Glomerular endothelial cell (primary cell): ENCODE measurements around the gene CHMP3. TPM values are rescaled to one million over a fixed set of nuclear protein-coding genes. Genes with fewer than 3 reads are reported as not detected.

Source experiments
- DNase-seq: peaks from one replicate; pipeline ENCODE4 v3.0.0-alpha.2; 2011; ENCODE audit warnings: low read depth, low spot score; ENCODE audit errors: extremely low read depth
- total RNA-seq: library from RNA; depleted of rRNA; stranded (reverse); fragments of >200 nt; gene quantifications from 2 replicates; pipeline ENCODE4 v1.2.3, GENCODE V29; 2015

Gene CHMP3
- total RNA-seq, 1 donor from 2014 or later, result 59.2 TPM

GRCh38 chr2:86471637-86472036, 91.6 kb downstream of the CHMP3 start:
- no peak for DNase-seq

GRCh38 chr2:86470890-86471289, 92.4 kb downstream of the CHMP3 start:
- no peak for DNase-seq

GRCh38 chr2:86468162-86469033, 94.8 kb downstream of the CHMP3 start:
- no peak for DNase-seq

- no peak for DNase-seq
Measured at GRCh38 chr2:86466306-86466705, 96.9 kb downstream of the CHMP3 start.

DNA sequence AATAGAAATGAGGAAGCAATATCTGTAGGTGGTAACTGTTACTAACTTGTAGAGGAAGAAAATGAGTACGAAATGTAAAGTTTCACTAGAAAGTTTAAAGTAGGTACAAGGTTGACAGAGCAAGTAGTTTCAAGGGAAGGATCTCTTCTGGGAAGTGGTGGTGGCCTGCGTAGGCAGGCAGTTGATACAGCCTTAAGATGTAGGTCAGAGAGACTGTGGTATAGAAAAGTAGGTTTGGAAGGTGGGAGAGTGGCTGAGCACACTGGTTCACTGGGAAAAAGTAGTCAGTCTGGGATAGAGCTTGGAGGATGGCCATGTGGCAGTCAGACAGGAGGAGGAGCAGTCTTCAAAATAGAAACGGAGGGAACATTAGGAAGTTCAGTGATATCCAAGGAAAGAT, 98.6 kb downstream of the CHMP3 start:
- DNase-seq, result no peak

DNA sequence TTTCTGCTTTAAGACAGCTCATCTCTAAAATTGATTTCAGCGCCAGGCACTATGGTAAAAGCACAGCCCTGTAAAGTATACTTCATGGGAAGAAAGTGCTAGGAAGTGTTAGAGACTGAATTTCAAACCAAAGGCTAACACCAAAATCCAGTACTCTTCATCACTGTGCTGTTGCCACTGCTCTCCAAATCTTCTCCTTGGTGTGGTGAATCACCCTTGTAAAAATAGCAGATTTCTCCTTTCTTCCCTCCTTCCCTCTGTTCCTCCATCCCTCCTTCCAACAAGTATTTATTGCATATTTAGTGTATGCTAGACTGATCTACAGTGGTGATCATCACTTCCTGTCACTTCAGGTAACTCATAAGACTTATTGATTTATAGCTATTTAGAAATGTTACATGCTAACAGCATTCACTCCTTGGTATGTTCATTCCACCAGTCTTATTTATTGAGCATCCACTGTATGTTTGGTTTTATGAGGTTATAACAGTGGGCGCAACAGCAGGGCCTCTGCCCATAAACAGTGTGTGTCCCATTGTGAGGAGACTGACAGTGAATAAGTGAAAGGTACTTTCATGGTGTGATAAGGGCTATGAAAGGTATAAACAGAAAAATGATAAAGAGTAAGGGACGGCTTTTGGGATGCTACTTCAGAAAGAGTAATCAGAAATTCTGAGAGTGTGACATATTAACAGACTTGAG, 102.0 kb downstream of the CHMP3 start:
- no peak for DNase-seq

GRCh38 chr2:86455181-86455580, 108.1 kb downstream of the CHMP3 start:
- no peak for DNase-seq

DNA sequence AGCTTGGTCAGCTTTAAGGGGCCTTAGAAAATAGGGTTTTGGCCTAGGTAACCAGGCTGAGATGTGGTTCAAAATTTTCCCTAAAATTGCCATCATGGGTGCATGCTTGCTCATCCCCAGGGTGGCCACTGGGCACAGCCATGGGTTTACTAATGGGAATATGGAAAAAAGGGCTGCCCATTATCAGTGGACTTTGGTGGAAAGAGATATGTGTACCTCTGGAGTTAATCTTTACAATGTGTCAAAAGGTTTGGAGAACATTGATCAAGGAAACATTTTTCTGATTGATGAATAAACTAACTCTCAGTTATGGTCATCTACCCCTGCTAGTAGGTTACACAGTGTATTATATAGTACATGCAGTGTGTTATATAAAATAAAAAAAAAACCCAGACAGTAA, 109.0 kb downstream of the CHMP3 start:
- DNase-seq, result no peak

DNA sequence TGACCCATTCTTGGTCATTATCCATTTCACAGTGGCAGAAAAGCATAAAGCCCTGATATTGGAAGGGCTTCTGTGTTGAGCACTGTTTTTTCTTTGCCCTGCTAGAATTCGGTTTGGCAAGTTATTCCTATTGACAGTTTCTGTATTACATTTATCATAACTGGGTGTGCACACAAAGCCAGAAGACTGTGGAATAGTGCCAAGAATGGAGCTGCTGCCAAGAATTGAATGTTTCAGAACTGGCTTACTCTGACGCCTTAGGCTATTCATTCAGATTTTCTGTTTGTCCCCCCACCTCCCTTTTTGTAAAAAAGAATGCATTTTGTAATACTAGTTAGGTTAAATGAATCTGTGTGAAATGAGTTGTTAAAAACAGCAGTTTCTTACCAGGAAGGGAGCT, 109.4 kb downstream of the CHMP3 start:
- no peak for DNase-seq

Other genes starting within 250 kb of the CHMP3 start
- gene REEP1, start 225.8 kb downstream of the CHMP3 start, total RNA-seq, result 0.05 and 0.06 TPM in 2 replicates
- 19.8 and 31.7 TPM in 2 replicates for gene KDM3A, start 122.1 kb downstream of the CHMP3 start, total RNA-seq
- gene RNF103, start 60.4 kb upstream of the CHMP3 start, total RNA-seq, result 24.3 and 29.1 TPM in 2 replicates
- gene RMND5A, start 156.8 kb upstream of the CHMP3 start, total RNA-seq, result 28.7 and 29.1 TPM in 2 replicates
- gene CD8A, start 227.5 kb upstream of the CHMP3 start, total RNA-seq, result not detected in 2 replicates